Stimulated activated CD8-positive, alpha-beta memory T cell treated with anti-CD3 and anti-CD28 coated beads, Interleukin-15, amount 100 ng/mL, for 1 hour (primary cell): ENCODE data around the gene RPRD1B.

Experiments
- DNase-seq: peaks from one replicate; pipeline ENCODE4 v3.0.0-alpha.2; 2020; ENCODE audit warnings: low read depth

Gene RPRD1B

GRCh38 chr20:38036366-38036765 lies 2.8 kb downstream of the RPRD1B start:
- no peak for DNase-seq

- no peak for DNase-seq
These were observed 6.7 kb downstream of the RPRD1B start for GRCh38 chr20:38040276-38040675.

GRCh38 chr20:38043512-38044300 lies 10.2 kb downstream of the RPRD1B start:
- DNase-seq: no peak

- DNase-seq: no peak
These were observed 11.1 kb downstream of the RPRD1B start for GRCh38 chr20:38044685-38045084.

- no peak for DNase-seq
These were observed 13.0 kb downstream of the RPRD1B start for GRCh38 chr20:38046572-38046971.

- DNase-seq: no peak
These were observed 16.3 kb downstream of the RPRD1B start for GRCh38 chr20:38049800-38050199.

- DNase-seq: no peak
These were observed 17.1 kb downstream of the RPRD1B start for GRCh38 chr20:38050686-38051085.

- no peak for DNase-seq
These were observed 19.3 kb downstream of the RPRD1B start for GRCh38 chr20:38052870-38053269.

GRCh38 chr20:38054647-38055046 lies 21.1 kb downstream of the RPRD1B start:
- DNase-seq: no peak

- DNase-seq: no peak
These were observed 21.7 kb downstream of the RPRD1B start for GRCh38 chr20:38055294-38055693.

- DNase-seq: no peak
These were observed 22.3 kb downstream of the RPRD1B start for GRCh38 chr20:38055848-38056247.

GRCh38 chr20:38057351-38057972 lies 23.9 kb downstream of the RPRD1B start:
- peak; percentile 65 for DNase-seq

- no peak for DNase-seq
These were observed 26.3 kb downstream of the RPRD1B start for GRCh38 chr20:38059832-38060231.

- no peak for DNase-seq
These were observed 27.0 kb downstream of the RPRD1B start for GRCh38 chr20:38060536-38060935.

GRCh38 chr20:38061109-38061508 lies 27.6 kb downstream of the RPRD1B start:
- no peak for DNase-seq

- no peak for DNase-seq
These were observed 29.3 kb downstream of the RPRD1B start for GRCh38 chr20:38062890-38063289.

- DNase-seq: no peak
These were observed 30.5 kb downstream of the RPRD1B start for GRCh38 chr20:38063911-38064530.

- DNase-seq: no peak
These were observed 32.3 kb downstream of the RPRD1B start for GRCh38 chr20:38065764-38066375.

GRCh38 chr20:38066969-38067716 lies 33.6 kb downstream of the RPRD1B start:
- DNase-seq: no peak

- no peak for DNase-seq
These were observed 34.3 kb downstream of the RPRD1B start for GRCh38 chr20:38067717-38068365.

GRCh38 chr20:38072898-38073297 lies 39.4 kb downstream of the RPRD1B start:
- DNase-seq: no peak
